ENCODE measurements around the gene UPP1.

UPP1 gene

DNA sequence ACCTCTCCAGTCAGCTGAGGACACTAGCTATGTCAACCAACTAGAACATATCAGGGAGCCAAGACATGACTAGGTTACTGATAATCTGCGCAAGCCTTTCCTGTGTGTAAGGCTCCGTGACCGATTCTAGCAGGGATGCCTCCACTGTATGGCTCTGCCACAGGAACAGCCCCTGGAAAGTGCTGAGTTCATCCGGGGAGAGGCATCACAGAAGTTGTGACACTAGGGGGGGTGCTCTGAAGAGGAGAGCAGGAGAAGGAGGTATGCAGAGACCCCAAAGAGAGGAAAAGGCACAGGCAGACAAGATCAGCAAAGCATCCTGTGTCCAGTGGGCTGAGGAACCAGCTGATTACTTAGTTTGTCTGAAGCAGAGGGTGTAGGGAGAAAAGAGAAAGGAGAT, 13.5 kb downstream of the UPP1 start:
- Histone ChIP-seq H3K9me2 (ENCODE audit: low read depth, low read length) (no peaks in the 10 kb centered on the region), H3K4me1 (ENCODE audit: insufficient read depth, low read length, severe bottlenecking) (no peaks in the 10 kb centered on the region), H3K27me3 (ENCODE audit: insufficient read depth, low read length) (no peaks in the 10 kb centered on the region), H3K9ac (ENCODE audit: low read length) (no peak overlapping the region), H2AFZ (ENCODE audit: low read length) (no peak overlapping the region), H3K36me3 (ENCODE audit: insufficient read depth, low read length) (peaks cover 23% of the 10 kb centered on the region), H3K9me3 (ENCODE audit: low read length) (no peaks in the 10 kb centered on the region), H3K79me2 (ENCODE audit: insufficient read depth, low read length) (no peaks in the 10 kb centered on the region), H3K27ac (ENCODE audit: low read depth, low read length, poor library complexity, severe bottlenecking) (no peak overlapping the region), H3K4me2 (ENCODE audit: low read length) (no peak overlapping the region), H4K20me1 (ENCODE audit: insufficient read depth, low read length) (no peaks in the 10 kb centered on the region), H3F3A (ENCODE audit: insufficient read depth, low read length) (no peaks in the 10 kb centered on the region), H3K4me3 (ENCODE audit: low read depth, low read length, poor library complexity, severe bottlenecking) (no peak overlapping the region)
- TF ChIP-seq, protein P1, sequence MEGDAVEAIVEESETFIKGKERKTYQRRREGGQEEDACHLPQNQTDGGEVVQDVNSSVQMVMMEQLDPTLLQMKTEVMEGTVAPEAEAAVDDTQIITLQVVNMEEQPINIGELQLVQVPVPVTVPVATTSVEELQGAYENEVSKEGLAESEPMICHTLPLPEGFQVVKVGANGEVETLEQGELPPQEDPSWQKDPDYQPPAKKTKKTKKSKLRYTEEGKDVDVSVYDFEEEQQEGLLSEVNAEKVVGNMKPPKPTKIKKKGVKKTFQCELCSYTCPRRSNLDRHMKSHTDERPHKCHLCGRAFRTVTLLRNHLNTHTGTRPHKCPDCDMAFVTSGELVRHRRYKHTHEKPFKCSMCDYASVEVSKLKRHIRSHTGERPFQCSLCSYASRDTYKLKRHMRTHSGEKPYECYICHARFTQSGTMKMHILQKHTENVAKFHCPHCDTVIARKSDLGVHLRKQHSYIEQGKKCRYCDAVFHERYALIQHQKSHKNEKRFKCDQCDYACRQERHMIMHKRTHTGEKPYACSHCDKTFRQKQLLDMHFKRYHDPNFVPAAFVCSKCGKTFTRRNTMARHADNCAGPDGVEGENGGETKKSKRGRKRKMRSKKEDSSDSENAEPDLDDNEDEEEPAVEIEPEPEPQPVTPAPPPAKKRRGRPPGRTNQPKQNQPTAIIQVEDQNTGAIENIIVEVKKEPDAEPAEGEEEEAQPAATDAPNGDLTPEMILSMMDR (IDR thresholded peaks at IDR 0.05; ENCODE audit: low read length): no peak
- no peak for TF ChIP-seq EZH2 (IDR thresholded peaks at IDR 0.05; ENCODE audit: borderline replicate concordance, low read length)

DNA sequence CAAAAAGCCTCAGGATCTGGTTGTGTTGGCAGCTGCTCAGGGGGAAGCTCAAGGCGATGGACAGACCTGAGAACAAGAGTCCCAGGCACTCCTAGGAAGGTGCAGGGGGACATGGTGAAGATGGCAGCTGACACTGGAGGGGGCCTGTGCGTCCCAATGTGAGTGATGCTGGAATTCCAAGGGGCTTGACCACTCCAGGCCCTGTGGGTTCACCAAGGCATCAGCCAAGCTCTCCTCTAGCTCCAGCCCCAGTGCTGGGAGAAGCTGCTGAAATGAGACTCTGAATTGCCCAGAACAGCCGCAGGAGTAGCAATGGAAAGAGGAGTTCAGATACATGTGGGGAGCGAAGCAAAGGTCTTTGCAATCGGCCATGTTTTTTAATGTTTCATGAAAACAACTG, 16.0 kb downstream of the UPP1 start:
- H3K4me1 ChIP-seq (ENCODE audit: insufficient read depth, low read length, severe bottlenecking): no peaks in the 10 kb centered on the region
- H3K36me3 ChIP-seq (ENCODE audit: insufficient read depth, low read length): peaks cover 34% of the 10 kb centered on the region
- no peaks in the 10 kb centered on the region for H3K79me2 ChIP-seq (ENCODE audit: insufficient read depth, low read length)
- H3K9me3 ChIP-seq (ENCODE audit: low read length): no peaks in the 10 kb centered on the region
- H3K27ac ChIP-seq (ENCODE audit: low read depth, low read length, poor library complexity, severe bottlenecking): no peak overlapping the region
- H3K9ac ChIP-seq (ENCODE audit: low read length): no peak overlapping the region
- no peak overlapping the region for H3K4me3 ChIP-seq (ENCODE audit: low read depth, low read length, poor library complexity, severe bottlenecking)
- TF ChIP-seq EZH2 (IDR thresholded peaks at IDR 0.05; ENCODE audit: borderline replicate concordance, low read length): no peak
- TF ChIP-seq, protein P1 (IDR thresholded peaks at IDR 0.05; ENCODE audit: low read length): no peak
- H3F3A ChIP-seq (ENCODE audit: insufficient read depth, low read length): no peaks in the 10 kb centered on the region
- no peaks in the 10 kb centered on the region for H3K27me3 ChIP-seq (ENCODE audit: insufficient read depth, low read length)
- no peak overlapping the region for H2AFZ ChIP-seq (ENCODE audit: low read length)
- H3K4me2 ChIP-seq (ENCODE audit: low read length): no peak overlapping the region
- no peaks in the 10 kb centered on the region for H3K9me2 ChIP-seq (ENCODE audit: low read depth, low read length)
- no peaks in the 10 kb centered on the region for H4K20me1 ChIP-seq (ENCODE audit: insufficient read depth, low read length)

DNA sequence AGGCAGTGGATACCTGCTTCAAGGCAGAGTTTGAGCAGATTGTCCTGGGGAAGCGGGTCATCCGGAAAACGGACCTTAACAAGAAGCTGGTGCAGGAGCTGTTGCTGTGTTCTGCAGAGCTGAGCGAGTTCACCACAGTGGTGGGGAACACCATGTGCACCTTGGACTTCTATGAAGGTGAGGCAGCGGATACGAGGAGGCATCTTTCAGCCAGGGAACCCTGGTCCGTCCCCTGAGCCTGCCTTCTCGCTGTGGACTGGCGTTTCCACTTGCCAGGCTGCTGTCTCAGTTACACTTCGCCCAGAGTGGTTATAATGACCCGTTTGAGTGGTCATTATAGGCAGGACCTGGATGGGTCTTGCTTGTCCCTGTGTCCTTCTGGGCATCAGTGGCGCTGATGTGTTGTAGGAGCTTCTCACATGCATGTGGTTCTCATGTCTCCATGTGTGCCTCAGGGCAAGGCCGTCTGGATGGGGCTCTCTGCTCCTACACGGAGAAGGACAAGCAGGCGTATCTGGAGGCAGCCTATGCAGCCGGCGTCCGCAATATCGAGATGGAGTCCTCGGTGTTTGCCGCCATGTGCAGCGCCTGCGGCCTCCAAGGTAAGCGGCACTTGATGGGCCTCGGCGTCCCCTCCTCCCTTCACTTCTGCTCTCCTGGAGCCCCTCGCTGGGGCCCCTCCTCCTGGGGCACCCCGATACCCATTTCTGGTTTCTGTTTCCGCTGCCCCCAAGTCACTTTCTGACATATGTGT, 18.0 kb downstream of the UPP1 start:
- H3K9ac ChIP-seq (ENCODE audit: low read length): no peak overlapping the region
- no peaks in the 10 kb centered on the region for H3K9me2 ChIP-seq (ENCODE audit: low read depth, low read length)
- no peak for TF ChIP-seq EZH2 (IDR thresholded peaks at IDR 0.05; ENCODE audit: borderline replicate concordance, low read length)
- TF ChIP-seq, protein P1 (IDR thresholded peaks at IDR 0.05; ENCODE audit: low read length): no peak
- H3K79me2 ChIP-seq (ENCODE audit: insufficient read depth, low read length): no peaks in the 10 kb centered on the region
- H3K36me3 ChIP-seq (ENCODE audit: insufficient read depth, low read length): peaks cover 29% of the 10 kb centered on the region
- H2AFZ ChIP-seq (ENCODE audit: low read length): no peak overlapping the region
- no peak overlapping the region for H3K4me2 ChIP-seq (ENCODE audit: low read length)
- no peaks in the 10 kb centered on the region for H3K4me1 ChIP-seq (ENCODE audit: insufficient read depth, low read length, severe bottlenecking)
- no peaks in the 10 kb centered on the region for H4K20me1 ChIP-seq (ENCODE audit: insufficient read depth, low read length)
- no peak overlapping the region for H3K4me3 ChIP-seq (ENCODE audit: low read depth, low read length, poor library complexity, severe bottlenecking)
- H3F3A ChIP-seq (ENCODE audit: insufficient read depth, low read length): no peaks in the 10 kb centered on the region
- no peaks in the 10 kb centered on the region for H3K27me3 ChIP-seq (ENCODE audit: insufficient read depth, low read length)
- no peak overlapping the region for H3K27ac ChIP-seq (ENCODE audit: low read depth, low read length, poor library complexity, severe bottlenecking)
- no peaks in the 10 kb centered on the region for H3K9me3 ChIP-seq (ENCODE audit: low read length)

All from OCI-LY1 (cell line).